Effector memory CD4-positive, alpha-beta T cell (primary cell): ENCODE data around the gene TMEM59L.
"Not testable (repeated sequence)": the region's sequence is repeated elsewhere in the genome, so short reads cannot be mapped to it uniquely, and the experiment has no call there.

Experiments used
- DNase-seq, 3 donors: peaks; one replicate each; pipeline ENCODE4 v3.0.0-alpha.2; 2020
- H3K27ac ChIP-seq: 2 replicates; pipeline ENCODE4 v1.7.0; 2013; ENCODE audit warnings: mild to moderate bottlenecking, low read length, moderate library complexity; ENCODE audit not compliant: insufficient read depth, poor library complexity, severe bottlenecking
- H3K27me3 ChIP-seq: replicated peaks from 2 replicates; pipeline ENCODE4 v1.7.0; 2013; ENCODE audit warnings: mild to moderate bottlenecking, low read length; ENCODE audit not compliant: insufficient read depth, control insufficient read depth, poor library complexity, severe bottlenecking
- H3K36me3 ChIP-seq: 2 replicates; pipeline ENCODE4 v1.7.0; 2013; ENCODE audit warnings: mild to moderate bottlenecking, low read length, moderate library complexity; ENCODE audit not compliant: control insufficient read depth, insufficient read depth
- H3K4me1 ChIP-seq: 2 replicates; pipeline ENCODE4 v1.7.0; 2013; ENCODE audit warnings: low read length, mild to moderate bottlenecking; ENCODE audit not compliant: control insufficient read depth, insufficient read depth, poor library complexity, severe bottlenecking
- H3K4me3 ChIP-seq: 2 replicates; pipeline ENCODE4 v1.7.0; 2013; ENCODE audit warnings: low read length, low read depth, mild to moderate bottlenecking; ENCODE audit not compliant: insufficient read depth, poor library complexity, severe bottlenecking
- H3K9me3 ChIP-seq: 2 replicates; pipeline ENCODE4 v1.7.0; 2013; ENCODE audit warnings: mild to moderate bottlenecking, low read length, moderate library complexity; ENCODE audit not compliant: control insufficient read depth

Gene TMEM59L

GRCh38 chr19:18594096-18594823 lies 18.4 kb upstream of the TMEM59L start:
- H3K27me3 ChIP-seq: no peaks in the 10 kb centered on the region
- peaks cover 24% of the 10 kb centered on the region for H3K4me1 ChIP-seq
- no peaks in the 10 kb centered on the region for H3K36me3 ChIP-seq
- H3K9me3 ChIP-seq: no peaks in the 10 kb centered on the region
- H3K4me3 ChIP-seq: peak overlapping the region; percentile 59
- peak; percentile 58 to 65 (median 59) for DNase-seq
- H3K27ac ChIP-seq: peak overlapping the region; percentile 27

GRCh38 chr19:18594824-18595373 lies 17.8 kb upstream of the TMEM59L start:
- DNase-seq: no peak
- peaks cover 18% of the 10 kb centered on the region for H3K4me1 ChIP-seq
- no peaks in the 10 kb centered on the region for H3K27me3 ChIP-seq
- no peaks in the 10 kb centered on the region for H3K9me3 ChIP-seq
- peak overlapping the region; percentile 59 for H3K4me3 ChIP-seq
- peak overlapping the region; percentile 27 for H3K27ac ChIP-seq
- no peaks in the 10 kb centered on the region for H3K36me3 ChIP-seq

GRCh38 chr19:18595475-18595874 lies 17.2 kb upstream of the TMEM59L start:
- no peaks in the 10 kb centered on the region for H3K36me3 ChIP-seq
- no peaks in the 10 kb centered on the region for H3K27me3 ChIP-seq
- H3K27ac ChIP-seq: no peak overlapping the region
- DNase-seq: no peak
- no peak overlapping the region for H3K4me3 ChIP-seq
- no peaks in the 10 kb centered on the region for H3K9me3 ChIP-seq
- peaks cover 12% of the 10 kb centered on the region for H3K4me1 ChIP-seq

GRCh38 chr19:18596752-18597157 lies 15.9 kb upstream of the TMEM59L start:
- no peak for DNase-seq
- H3K36me3 ChIP-seq: no peaks in the 10 kb centered on the region
- H3K27me3 ChIP-seq: no peaks in the 10 kb centered on the region
- H3K4me3 ChIP-seq: no peak overlapping the region
- peaks cover 12% of the 10 kb centered on the region for H3K4me1 ChIP-seq
- no peak overlapping the region for H3K27ac ChIP-seq
- no peaks in the 10 kb centered on the region for H3K9me3 ChIP-seq

- Histone ChIP-seq H3K36me3 (no peaks in the 10 kb centered on the region), H3K27ac (no peak overlapping the region), H3K4me1 (peaks cover 12% of the 10 kb centered on the region), H3K27me3 (peaks cover 4% of the 10 kb centered on the region), H3K9me3 (no peaks in the 10 kb centered on the region), H3K4me3 (no peak overlapping the region)
- no peak for DNase-seq
Measured at GRCh38 chr19:18597809-18598660, 14.6 kb upstream of the TMEM59L start.

- Histone ChIP-seq H3K27me3 (peaks cover 17% of the 10 kb centered on the region), H3K27ac (no peak overlapping the region), H3K36me3 (no peaks in the 10 kb centered on the region), H3K4me3 (no peak overlapping the region), H3K9me3 (no peaks in the 10 kb centered on the region), H3K4me1 (peaks cover 12% of the 10 kb centered on the region)
- DNase-seq: no peak
Measured at GRCh38 chr19:18599485-18599884, 13.2 kb upstream of the TMEM59L start.

- H3K27me3 ChIP-seq: peaks cover 31% of the 10 kb centered on the region
- H3K36me3 ChIP-seq, H3K9me3 ChIP-seq, DNase-seq, H3K4me3 ChIP-seq, H3K27ac ChIP-seq: not testable (repeated sequence)
- peaks cover 11% of the 10 kb centered on the region for H3K4me1 ChIP-seq
Measured at GRCh38 chr19:18600692-18601397, 11.8 kb upstream of the TMEM59L start.

- Histone ChIP-seq H3K4me1 (peaks cover 11% of the 10 kb centered on the region), H3K36me3 (no peaks in the 10 kb centered on the region), H3K4me3 (no peak overlapping the region), H3K27me3 (peaks cover 37% of the 10 kb centered on the region), H3K9me3 (no peaks in the 10 kb centered on the region), H3K27ac (no peak overlapping the region)
- DNase-seq: no peak
Measured at GRCh38 chr19:18601875-18602274, 10.8 kb upstream of the TMEM59L start.

- Histone ChIP-seq H3K4me3 (no peak overlapping the region), H3K9me3 (no peaks in the 10 kb centered on the region), H3K4me1 (peaks cover 22% of the 10 kb centered on the region), H3K27me3 (peaks cover 52% of the 10 kb centered on the region), H3K36me3 (no peaks in the 10 kb centered on the region), H3K27ac (no peak overlapping the region)
- no peak for DNase-seq
Measured at GRCh38 chr19:18603255-18603957, 9.3 kb upstream of the TMEM59L start.
